ENCODE measurements around the gene PAX8. TPM values are rescaled to one million over a fixed set of nuclear protein-coding genes. Genes with fewer than 3 reads are reported as not detected.

The PAX8 gene
- total and polyA plus RNA-seq, 2 experiments from 2014 or later: 5.8 to 13.1 TPM

DNA sequence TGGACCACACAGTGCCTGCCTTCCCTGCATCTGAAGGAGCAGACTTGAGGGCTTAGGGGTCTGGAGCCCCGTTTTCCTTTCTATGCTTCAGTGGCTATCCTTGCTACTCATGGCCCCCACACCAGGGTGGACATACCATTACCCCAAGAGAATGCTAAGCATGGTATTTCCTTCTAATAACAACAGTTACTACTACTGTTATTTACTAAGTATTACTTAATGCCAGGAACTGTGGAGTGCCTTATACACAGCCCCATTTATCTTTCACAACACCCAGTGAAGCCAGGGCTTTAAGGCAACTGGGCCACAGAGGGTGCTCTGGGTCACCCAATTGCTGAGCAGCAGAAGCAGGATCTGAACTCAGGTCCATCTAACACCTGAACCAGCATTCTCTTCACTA, 5.8 kb upstream of the PAX8 start:
- DNase-seq: peak; percentile 54

DNA sequence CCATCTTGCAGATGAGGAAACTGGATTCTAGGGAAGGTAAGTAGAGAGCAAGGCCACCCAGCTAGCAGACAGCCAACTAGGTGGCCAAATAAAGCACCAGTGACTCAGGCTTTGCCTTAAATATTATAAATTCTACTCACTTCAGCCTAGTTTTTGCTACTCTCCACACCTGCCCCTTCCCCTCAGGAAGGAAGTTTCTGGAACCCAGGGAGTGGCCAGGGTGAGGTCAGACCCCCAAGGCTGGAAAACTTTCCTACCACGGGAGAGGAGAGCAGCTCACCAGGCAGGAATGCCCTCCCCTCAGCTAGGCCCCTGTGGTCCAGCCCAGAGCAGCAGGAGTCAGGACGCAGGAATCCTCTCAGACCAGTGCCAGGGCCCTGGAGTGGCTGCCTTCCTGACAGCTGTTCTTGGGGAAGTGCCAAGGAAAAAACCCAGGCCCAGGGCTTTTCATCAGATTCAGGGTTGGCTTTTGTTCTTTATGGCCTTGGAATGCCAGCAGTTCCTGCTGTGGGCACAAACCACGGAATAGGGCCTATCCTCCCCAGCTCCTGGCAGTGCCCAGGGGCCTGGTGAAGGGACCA, 5.1 kb upstream of the PAX8 start:
- H2AFZ ChIP-seq: no peak overlapping the region

More for the DNA sequence above, 5.8 kb upstream of the PAX8 start:
- in situ Hi-C loops (cut with MboI): no loop called here
- Histone ChIP-seq H3K4me3 (no peak overlapping the region), H2AFZ (no peak overlapping the region), H3K9me3 (ENCODE audit: low read depth) (no peaks in the 10 kb centered on the region), H3K4me1 (ENCODE audit: insufficient read depth) (peaks cover 37% of the 10 kb centered on the region), H3K79me2 (ENCODE audit: insufficient read depth) (no peaks in the 10 kb centered on the region), H3K36me3 (ENCODE audit: low read depth) (no peaks in the 10 kb centered on the region), H3F3A (ENCODE audit: insufficient read depth) (peaks cover 25% of the 10 kb centered on the region), H3K9ac (peak overlapping the region; percentile 37), H3K27ac (peak overlapping the region; percentile 76), H3K9me2 (ENCODE audit: insufficient read depth) (no peaks in the 10 kb centered on the region), H4K20me1 (ENCODE audit: insufficient read depth) (no peaks in the 10 kb centered on the region), H3K4me2 (ENCODE audit: unreplicated experiment) (peak overlapping the region; percentile 47), H3K27me3 (replicated peaks; ENCODE audit: insufficient read depth) (no peaks in the 10 kb centered on the region)
- TF ChIP-seq EZH2 (IDR thresholded peaks at IDR 0.05; ENCODE audit: insufficient read depth, poor library complexity, severe bottlenecking) (no peak), EZH2phosphoT487 (IDR thresholded peaks at IDR 0.05; ENCODE audit: insufficient read depth, low read depth) (no peak)
- WGBS, 2 experiments (ENCODE audit: low coverage in 1 of 2, low lambda C conversion rate in 2 of 2, missing lambda C conversion rate in 2 of 2): 75 to 100% methylated on average over 1 of the region's 1 CpG

GRCh38 chr2:113282747-113283533, 4.2 kb upstream of the PAX8 start:
- no peaks in the 10 kb centered on the region for H3K27me3 ChIP-seq (replicated peaks; ENCODE audit: insufficient read depth)
- TF ChIP-seq EZH2phosphoT487 (IDR thresholded peaks at IDR 0.05; ENCODE audit: insufficient read depth, low read depth): no peak
- no peak overlapping the region for H3K4me3 ChIP-seq
- no peaks in the 10 kb centered on the region for H4K20me1 ChIP-seq (ENCODE audit: insufficient read depth)
- H2AFZ ChIP-seq: peak overlapping the region; percentile 31
- H3F3A ChIP-seq (ENCODE audit: insufficient read depth): peaks cover 25% of the 10 kb centered on the region
- 65 to 67% methylated on average over 10 to 12 of the region's 12 CpGs for WGBS, 2 experiments (ENCODE audit: low coverage in 1 of 2, low lambda C conversion rate in 2 of 2, missing lambda C conversion rate in 2 of 2)
- DNase-seq: peak; percentile 56
- peaks cover 37% of the 10 kb centered on the region for H3K4me1 ChIP-seq (ENCODE audit: insufficient read depth)
- no peaks in the 10 kb centered on the region for H3K36me3 ChIP-seq (ENCODE audit: low read depth)
- peak overlapping the region; percentile 76 for H3K27ac ChIP-seq
- no peaks in the 10 kb centered on the region for H3K79me2 ChIP-seq (ENCODE audit: insufficient read depth)
- no peaks in the 10 kb centered on the region for H3K9me3 ChIP-seq (ENCODE audit: low read depth)
- H3K9me2 ChIP-seq (ENCODE audit: insufficient read depth): no peaks in the 10 kb centered on the region
- H3K4me2 ChIP-seq (ENCODE audit: unreplicated experiment): peak overlapping the region; percentile 35
- H3K9ac ChIP-seq: 0 out of 2 replicates have a peak overlapping the region, but pooled peaks have one; percentile 4
- in situ Hi-C loops (cut with MboI): no loop called here

More for the DNA sequence above, 5.1 kb upstream of the PAX8 start:
- H3K36me3 ChIP-seq (ENCODE audit: low read depth): no peaks in the 10 kb centered on the region
- TF ChIP-seq EZH2phosphoT487 (IDR thresholded peaks at IDR 0.05; ENCODE audit: insufficient read depth, low read depth) (no peak), EZH2 (IDR thresholded peaks at IDR 0.05; ENCODE audit: insufficient read depth, poor library complexity, severe bottlenecking) (no peak)
- H3K27ac ChIP-seq: peak overlapping the region; percentile 76
- peaks cover 25% of the 10 kb centered on the region for H3F3A ChIP-seq (ENCODE audit: insufficient read depth)
- H3K4me2 ChIP-seq (ENCODE audit: unreplicated experiment): peak overlapping the region; percentile 52
- no peaks in the 10 kb centered on the region for H3K9me2 ChIP-seq (ENCODE audit: insufficient read depth)
- H3K4me3 ChIP-seq: no peak overlapping the region
- peak overlapping the region; percentile 37 for H3K9ac ChIP-seq
- no peaks in the 10 kb centered on the region for H3K79me2 ChIP-seq (ENCODE audit: insufficient read depth)
- H3K4me1 ChIP-seq (ENCODE audit: insufficient read depth): peaks cover 37% of the 10 kb centered on the region
- no peaks in the 10 kb centered on the region for H3K27me3 ChIP-seq (replicated peaks; ENCODE audit: insufficient read depth)
- DNase-seq: peak; percentile 94
- in situ Hi-C loops (cut with MboI): no loop called here
- no peaks in the 10 kb centered on the region for H4K20me1 ChIP-seq (ENCODE audit: insufficient read depth)
- no peaks in the 10 kb centered on the region for H3K9me3 ChIP-seq (ENCODE audit: low read depth)
- WGBS, 2 experiments (ENCODE audit: low coverage in 1 of 2, low lambda C conversion rate in 2 of 2, missing lambda C conversion rate in 2 of 2): 0% methylated on average over 3 of the region's 3 CpGs

DNA sequence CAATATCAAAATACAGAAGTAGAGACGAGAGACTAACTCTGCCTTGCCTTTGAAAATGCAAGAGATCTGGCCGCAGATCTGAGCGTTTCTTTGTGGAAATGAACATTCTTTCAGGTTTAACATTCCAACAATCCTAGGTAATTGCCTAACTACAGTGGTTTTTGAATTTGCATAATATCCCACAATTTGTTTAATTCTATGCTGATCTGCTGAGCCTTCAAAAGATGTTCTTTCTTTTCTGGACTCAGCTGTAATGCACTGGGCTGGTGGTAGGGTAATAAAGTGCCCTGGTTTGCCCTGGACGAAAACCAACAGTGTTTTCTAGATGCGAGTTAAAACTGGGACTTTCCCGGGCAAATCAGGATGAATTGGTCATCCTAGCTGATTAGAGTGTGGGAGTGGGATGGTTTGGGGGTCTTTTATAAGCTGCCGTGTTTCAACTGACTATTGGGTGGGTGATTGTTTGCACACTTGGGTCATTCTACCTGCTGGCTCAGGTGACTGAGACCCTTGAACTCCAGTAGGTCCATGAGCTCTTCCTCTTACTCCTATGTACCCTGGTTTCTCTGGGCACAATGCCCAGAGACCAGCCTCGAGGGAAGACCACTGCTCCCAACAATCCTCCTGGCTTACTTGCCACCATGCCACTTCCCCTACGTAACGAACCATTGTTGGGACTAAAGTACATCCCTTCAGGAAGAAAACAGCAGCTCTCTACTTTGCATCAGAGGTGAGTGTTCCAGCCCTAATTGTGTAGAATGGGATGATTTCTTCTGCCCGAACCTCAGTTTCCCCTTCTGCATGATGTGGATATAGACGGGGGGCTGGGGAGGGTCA, 3.4 kb upstream of the PAX8 start:
- peaks cover 5% of the 10 kb centered on the region; the same call in 1 of the 2 replicates for H3K27me3 ChIP-seq (replicated peaks; ENCODE audit: insufficient read depth)
- no peak overlapping the region for H3K27ac ChIP-seq
- TF ChIP-seq EZH2phosphoT487 (IDR thresholded peaks at IDR 0.05; ENCODE audit: insufficient read depth, low read depth) (no peak), EZH2 (IDR thresholded peaks at IDR 0.05; ENCODE audit: insufficient read depth, poor library complexity, severe bottlenecking) (no peak)
- 75% methylated on average over 12 of the region's 12 CpGs for WGBS, 2 experiments (ENCODE audit: low coverage in 1 of 2, low lambda C conversion rate in 2 of 2, missing lambda C conversion rate in 2 of 2)
- no peak overlapping the region for H3K4me2 ChIP-seq (ENCODE audit: unreplicated experiment)
- no peaks in the 10 kb centered on the region for H4K20me1 ChIP-seq (ENCODE audit: insufficient read depth)
- no peaks in the 10 kb centered on the region for H3K36me3 ChIP-seq (ENCODE audit: low read depth)
- H3K9me2 ChIP-seq (ENCODE audit: insufficient read depth): no peaks in the 10 kb centered on the region
- H3K9ac ChIP-seq: no peak overlapping the region
- no peaks in the 10 kb centered on the region for H3K9me3 ChIP-seq (ENCODE audit: low read depth)
- DNase-seq: no peak
- H3K79me2 ChIP-seq (ENCODE audit: insufficient read depth): no peaks in the 10 kb centered on the region
- in situ Hi-C loops (cut with MboI): no loop called here
- H3K4me3 ChIP-seq: no peak overlapping the region
- peaks cover 25% of the 10 kb centered on the region for H3F3A ChIP-seq (ENCODE audit: insufficient read depth)
- peaks cover 37% of the 10 kb centered on the region for H3K4me1 ChIP-seq (ENCODE audit: insufficient read depth)
- no peak overlapping the region for H2AFZ ChIP-seq

Measured in GM23248 (cell line).